GM10248 (cell line): Measurements from ENCODE around the gene GRM4.
A peak's percentile ranks its signal among the peaks of the same experiment; 100 is the strongest.

Source experiments
- CTCF ChIA-PET: fragments of 300-600 bp; sonication (Branson Sonifier 250); formaldehyde crosslinking; extraction: SDS; loops from one replicate; lab custom pipeline; 2021; ENCODE audit warnings: antibody characterized with exemption; lab: Yijun Ruan, JAX
- POLR2A ChIA-PET: fragments of 350-650 bp; sonication (Branson Sonifier 250); formaldehyde crosslinking; extraction: SDS; loops from one replicate; lab custom pipeline; 2020; ENCODE audit warnings: antibody characterized with exemption; lab: Yijun Ruan, JAX
- DNase-seq: peaks from one replicate; pipeline ENCODE4 v3.0.0; 2012; ENCODE audit errors: extremely low spot score
- TF ChIP-seq, protein P1 (sequence below): IDR thresholded peaks from 2 replicates; pipeline ENCODE4 v1.5.1; 2012; ENCODE audit warnings: mild to moderate bottlenecking, low read depth; ENCODE audit errors: extremely low read depth, missing control alignments, control extremely low read depth

GRM4 gene

DNA sequence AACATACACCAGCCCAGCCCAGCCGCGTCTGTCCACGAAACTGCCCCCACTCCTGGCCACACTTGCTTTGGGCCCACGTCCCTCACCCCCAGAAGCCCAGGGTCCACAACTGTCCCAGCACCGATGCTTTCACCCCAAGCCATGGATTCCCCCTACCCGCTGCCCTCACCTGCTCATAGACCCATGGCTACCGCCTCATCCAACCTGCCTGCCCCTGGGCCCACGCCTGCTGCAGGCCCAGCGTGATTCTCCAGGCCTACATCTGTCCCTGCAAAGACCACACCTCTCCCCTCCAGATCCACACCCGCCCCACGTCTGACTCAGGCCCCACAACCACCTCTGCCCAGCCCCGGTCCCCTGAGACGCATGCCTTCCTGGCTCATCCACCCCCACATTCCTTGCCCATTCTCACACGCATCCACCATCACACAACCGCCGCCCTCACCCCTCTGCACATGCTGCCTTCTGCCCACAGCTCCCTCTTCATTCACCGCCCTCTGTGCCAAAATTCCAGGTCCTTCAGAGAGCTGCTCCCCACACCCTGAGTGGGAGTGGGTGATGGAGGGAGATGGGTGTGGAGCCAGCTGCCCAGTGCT lies 86.7 kb downstream of the GRM4 start:
- no peak for DNase-seq
- CTCF ChIA-PET = interaction anchor here (1.3 kb wide), 1 partner anchor 29 kb away, joined by 4 read pairs; no protein-coding TSS in a partner anchor
- TF ChIP-seq, protein P1, sequence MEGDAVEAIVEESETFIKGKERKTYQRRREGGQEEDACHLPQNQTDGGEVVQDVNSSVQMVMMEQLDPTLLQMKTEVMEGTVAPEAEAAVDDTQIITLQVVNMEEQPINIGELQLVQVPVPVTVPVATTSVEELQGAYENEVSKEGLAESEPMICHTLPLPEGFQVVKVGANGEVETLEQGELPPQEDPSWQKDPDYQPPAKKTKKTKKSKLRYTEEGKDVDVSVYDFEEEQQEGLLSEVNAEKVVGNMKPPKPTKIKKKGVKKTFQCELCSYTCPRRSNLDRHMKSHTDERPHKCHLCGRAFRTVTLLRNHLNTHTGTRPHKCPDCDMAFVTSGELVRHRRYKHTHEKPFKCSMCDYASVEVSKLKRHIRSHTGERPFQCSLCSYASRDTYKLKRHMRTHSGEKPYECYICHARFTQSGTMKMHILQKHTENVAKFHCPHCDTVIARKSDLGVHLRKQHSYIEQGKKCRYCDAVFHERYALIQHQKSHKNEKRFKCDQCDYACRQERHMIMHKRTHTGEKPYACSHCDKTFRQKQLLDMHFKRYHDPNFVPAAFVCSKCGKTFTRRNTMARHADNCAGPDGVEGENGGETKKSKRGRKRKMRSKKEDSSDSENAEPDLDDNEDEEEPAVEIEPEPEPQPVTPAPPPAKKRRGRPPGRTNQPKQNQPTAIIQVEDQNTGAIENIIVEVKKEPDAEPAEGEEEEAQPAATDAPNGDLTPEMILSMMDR = no peak
- POLR2A ChIA-PET = no interaction called here

DNA sequence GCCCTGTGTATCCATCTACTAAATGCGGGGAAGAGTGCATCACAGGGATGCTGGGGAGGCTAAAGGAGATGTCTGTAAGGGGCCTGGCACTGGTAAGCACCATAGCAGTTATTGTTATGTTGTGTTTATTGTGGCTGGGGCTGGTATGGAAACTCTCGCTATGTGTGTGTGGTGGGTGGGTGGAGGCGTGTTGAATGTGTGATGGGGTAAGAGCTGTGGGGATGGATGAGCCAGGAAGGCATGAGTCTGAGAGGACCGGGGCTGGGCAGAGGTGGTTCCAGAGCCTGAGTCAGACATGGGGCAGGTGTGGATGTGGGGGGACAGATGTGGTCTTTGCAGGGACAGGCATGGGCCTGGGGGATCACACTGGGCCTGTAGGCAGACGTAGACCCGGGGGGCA lies 88.1 kb downstream of the GRM4 start:
- CTCF ChIA-PET = interaction anchor here (1.1 kb wide), 1 partner anchor 286 kb away, joined by 3 read pairs; no protein-coding TSS in a partner anchor
- no peak for DNase-seq
- TF ChIP-seq, protein P1 = no peak

DNA sequence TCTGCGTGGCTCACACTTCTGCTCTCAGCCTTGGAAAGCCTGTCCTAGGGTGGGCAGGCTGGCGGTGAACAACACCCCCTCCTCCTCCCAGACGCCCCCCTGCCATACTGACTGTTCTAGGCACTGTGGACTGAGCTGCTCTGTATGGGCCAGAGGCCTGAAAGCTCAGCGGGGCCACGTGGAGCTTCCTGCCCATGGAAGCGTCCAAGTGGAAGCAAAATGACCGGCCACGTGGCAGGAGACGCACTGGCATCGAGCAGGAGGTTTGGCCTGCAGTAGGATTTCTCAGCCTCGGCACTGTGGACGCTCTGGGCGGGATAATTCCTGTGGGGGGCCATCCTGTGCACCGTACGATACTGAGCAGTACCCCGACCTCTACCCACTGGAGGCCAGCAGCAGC lies 88.7 kb downstream of the GRM4 start:
- TF ChIP-seq, protein P1 = no peak
- no peak for DNase-seq
- CTCF ChIA-PET = interaction anchor here (1.1 kb wide), 1 partner anchor 286 kb away, joined by 3 read pairs; no protein-coding TSS in a partner anchor
- POLR2A ChIA-PET = no interaction called here

More for the DNA sequence above, 88.1 kb downstream of the GRM4 start:
- POLR2A ChIA-PET = no interaction called here

DNA sequence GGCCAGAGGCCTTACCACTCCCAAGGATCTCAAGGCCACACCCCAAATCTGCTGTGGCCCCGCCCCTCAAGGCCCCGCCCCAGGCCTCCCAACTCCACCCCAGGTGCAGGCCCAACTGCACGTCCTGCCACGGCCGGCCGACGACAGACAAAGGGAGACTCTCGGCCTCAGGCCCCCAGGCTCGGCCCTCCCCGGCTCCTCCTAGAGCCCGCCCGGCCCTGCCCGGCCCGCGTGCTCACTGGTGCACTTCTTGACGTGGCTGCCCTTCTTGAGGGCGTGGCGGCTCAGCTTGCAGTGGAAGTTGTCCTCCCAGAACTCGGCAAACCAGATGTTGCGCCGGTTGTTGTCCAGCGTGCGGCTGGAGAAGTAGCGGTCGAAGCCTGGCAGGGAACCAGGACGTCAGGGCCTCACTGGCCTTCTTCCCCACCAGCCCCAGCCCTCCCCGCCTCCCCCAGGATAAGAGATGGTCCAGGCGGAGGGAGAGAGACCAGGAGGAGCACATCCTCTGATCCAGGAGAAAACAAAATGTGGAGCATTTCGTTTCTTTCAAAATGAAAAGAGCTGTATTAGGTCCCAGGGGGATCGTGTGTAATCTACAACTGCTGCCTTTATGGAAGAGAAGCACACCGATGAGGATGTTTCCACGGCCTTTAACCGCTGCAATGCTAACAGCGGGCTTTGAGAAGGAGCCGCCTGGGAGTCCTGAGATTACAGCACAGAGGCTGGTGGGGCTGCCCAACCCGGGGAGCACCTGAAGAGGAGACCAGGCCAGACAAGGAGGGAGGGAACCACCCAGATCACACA lies 89.4 kb downstream of the GRM4 start:
- TF ChIP-seq, protein P1 = no peak
- CTCF ChIA-PET = interaction anchor here (1.1 kb wide), 1 partner anchor 285 kb away, joined by 3 read pairs; no protein-coding TSS in a partner anchor
- POLR2A ChIA-PET = no interaction called here
- peak; percentile 54 for DNase-seq

DNA sequence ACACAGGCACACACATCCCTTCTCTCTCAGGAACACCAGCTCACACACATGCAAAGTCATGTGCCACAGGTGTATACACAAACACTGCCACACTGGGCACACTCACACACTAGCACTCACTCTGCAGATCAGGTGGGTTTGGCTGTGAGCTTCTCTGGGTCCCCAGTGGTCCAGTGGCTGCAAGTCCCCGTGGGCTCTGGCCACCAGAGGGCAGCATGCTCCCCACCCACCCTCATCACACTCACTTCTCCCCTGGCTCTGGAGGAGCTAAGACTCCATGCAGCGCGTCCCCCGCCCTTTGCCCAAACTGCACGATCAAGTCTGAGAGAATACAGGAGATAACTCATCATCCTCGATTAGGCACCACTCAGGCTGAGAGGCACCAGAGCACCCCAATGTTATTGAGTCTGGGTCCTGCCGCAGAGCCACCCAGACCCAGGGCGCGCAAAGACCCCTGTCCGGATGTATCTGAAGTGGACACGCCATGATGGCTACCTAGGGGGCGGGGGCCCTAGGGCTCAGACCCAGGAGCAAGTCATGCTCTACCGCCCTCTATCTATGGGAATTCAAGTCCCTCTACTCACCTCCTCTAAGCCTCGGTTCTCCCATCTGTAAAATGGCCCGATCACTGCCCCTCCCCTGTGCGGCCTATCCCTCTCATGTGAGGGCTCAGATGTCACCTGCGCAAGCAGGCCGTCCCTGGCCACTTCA lies 90.5 kb downstream of the GRM4 start:
- peak; percentile 79 for DNase-seq
- ChIA-PET POLR2A (no interaction called here), CTCF (interaction anchor here (0.6 to 3.8 kb wide), 21 partner anchors 9 to 420 kb away, joined by 3 to 48 read pairs (median 3); no protein-coding TSS in a partner anchor)
- TF ChIP-seq, protein P1 = peak; percentile 71

DNA sequence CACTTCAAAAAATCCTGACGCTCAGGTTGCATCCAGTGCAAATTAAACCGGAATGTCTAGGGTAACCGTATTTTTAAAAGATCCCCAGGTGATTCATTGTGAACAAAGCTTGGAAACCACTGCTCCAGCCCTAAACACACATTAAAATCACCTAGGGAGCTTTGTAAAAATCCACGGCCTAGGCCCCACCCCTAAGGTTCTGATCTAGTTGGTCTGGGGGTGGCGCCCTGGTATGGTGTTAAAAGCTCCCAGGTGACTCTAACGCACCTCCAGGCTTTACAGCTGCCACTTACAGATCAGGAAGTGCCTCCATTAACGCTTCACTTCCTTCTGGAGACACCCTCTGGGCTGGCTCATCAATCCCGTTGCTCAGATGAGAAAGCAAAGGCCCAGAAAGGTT lies 92.2 kb downstream of the GRM4 start:
- POLR2A ChIA-PET = no interaction called here
- TF ChIP-seq, protein P1 = no peak
- CTCF ChIA-PET = interaction anchor here (0.7 to 3.8 kb wide), 4 partner anchors 7 to 109 kb away, joined by 3 to 48 read pairs (median 12); no protein-coding TSS in a partner anchor
- no peak for DNase-seq
